H9 (cell line): ENCODE results near the gene RELA. TPM values are rescaled to one million over a fixed set of nuclear protein-coding genes. Genes with fewer than 3 reads are reported as not detected.
A peak's percentile ranks its signal among the peaks of the same experiment; 100 is the strongest.

Experiments
- DNase-seq: peaks from one replicate; pipeline ENCODE4 v3.0.0-alpha.2; 2017
- H2AFZ ChIP-seq: one replicate; pipeline ENCODE4 v1.6.1; 2013; ENCODE audit warnings: mild to moderate bottlenecking, low read length, control low read depth, moderate library complexity
- H2AK5ac ChIP-seq: 2 replicates; pipeline ENCODE4 v1.6.1; 2013; ENCODE audit warnings: low read length, control low read depth, mixed read lengths; ENCODE audit not compliant: insufficient read length
- H2BK120ac ChIP-seq: one replicate; pipeline ENCODE4 v1.6.1; 2013; ENCODE audit warnings: low read depth, mild to moderate bottlenecking, low read length, control low read depth, inconsistent platforms; ENCODE audit not compliant: poor library complexity, severe bottlenecking
- H2BK12ac ChIP-seq: 2 replicates; pipeline ENCODE4 v1.6.1; 2013; ENCODE audit warnings: low read length, control low read depth, mixed read lengths, low read depth; ENCODE audit not compliant: insufficient read length
- H2BK15ac ChIP-seq: 2 replicates; pipeline ENCODE4 v1.6.1; 2013; ENCODE audit warnings: low read depth, low read length, control low read depth
- H2BK20ac ChIP-seq: one replicate; pipeline ENCODE4 v1.6.1; 2013; ENCODE audit warnings: low read depth, mild to moderate bottlenecking, low read length, control low read depth, inconsistent platforms; ENCODE audit not compliant: poor library complexity, severe bottlenecking
- H2BK5ac ChIP-seq: 2 replicates; pipeline ENCODE4 v1.6.1; 2013; ENCODE audit warnings: low read length, control low read depth, mixed read lengths; ENCODE audit not compliant: insufficient read length
- H3K14ac ChIP-seq: 2 replicates; pipeline ENCODE4 v1.6.1; 2013; ENCODE audit warnings: low read length, control low read depth; ENCODE audit not compliant: insufficient read depth
- H3K18ac ChIP-seq: 2 replicates; pipeline ENCODE4 v1.6.1; 2013; ENCODE audit warnings: low read depth, mild to moderate bottlenecking, mixed read lengths, low read length, control low read depth; ENCODE audit not compliant: insufficient read length
- H3K23ac ChIP-seq: 2 replicates; pipeline ENCODE4 v1.6.1; 2013; ENCODE audit warnings: low read length, control low read depth, mixed read lengths, low read depth; ENCODE audit not compliant: insufficient read length
- H3K23me2 ChIP-seq: 2 replicates; pipeline ENCODE4 v1.6.1; 2013; ENCODE audit warnings: low read depth, mild to moderate bottlenecking, mixed read lengths, low read length, control low read depth; ENCODE audit not compliant: insufficient read length, poor library complexity, severe bottlenecking
- H3K27ac ChIP-seq: 2 replicates; pipeline ENCODE4 v1.5.1; 2013; ENCODE audit warnings: low read length, control low read depth, mixed read lengths, low read depth; ENCODE audit not compliant: insufficient read length
- H3K27me3 ChIP-seq: 2 replicates; pipeline ENCODE4 v1.6.1; 2013; ENCODE audit warnings: low read length, control low read depth, inconsistent platforms; ENCODE audit not compliant: insufficient read depth
- H3K4ac ChIP-seq: 2 replicates; pipeline ENCODE4 v1.6.1; 2013; ENCODE audit warnings: low read depth, mild to moderate bottlenecking, control low read depth, inconsistent platforms, low read length, moderate library complexity
- H3K4me1 ChIP-seq: 2 replicates; pipeline ENCODE4 v1.6.1; 2013; ENCODE audit warnings: low read length, control low read depth, inconsistent platforms; ENCODE audit not compliant: insufficient read depth
- H3K4me2 ChIP-seq: 2 replicates; pipeline ENCODE4 v1.6.1; 2013; ENCODE audit warnings: low read length, control low read depth, mixed read lengths; ENCODE audit not compliant: insufficient read length, insufficient read depth
- H3K56ac ChIP-seq: 2 replicates; pipeline ENCODE4 v1.6.1; 2013; ENCODE audit warnings: low read depth, mild to moderate bottlenecking, mixed read lengths, low read length, control low read depth; ENCODE audit not compliant: insufficient read length
- H3K79me1 ChIP-seq: 2 replicates; pipeline ENCODE4 v1.6.1; 2013; ENCODE audit warnings: low read depth, mild to moderate bottlenecking, moderate library complexity, low read length, control low read depth, inconsistent platforms; ENCODE audit not compliant: insufficient read depth, poor library complexity, severe bottlenecking
- H3K79me2 ChIP-seq: 2 replicates; pipeline ENCODE4 v1.6.1; 2013; ENCODE audit warnings: low read length, control low read depth, inconsistent platforms; ENCODE audit not compliant: insufficient read depth
- H3K9ac ChIP-seq: 2 replicates; pipeline ENCODE4 v1.6.1; 2013; ENCODE audit warnings: low read length, control low read depth, mixed read lengths; ENCODE audit not compliant: insufficient read length; ENCODE audit errors: extremely low read depth
- H3K9me3 ChIP-seq: one replicate; pipeline ENCODE4 v1.6.1; 2013; ENCODE audit warnings: low read depth, low read length, inconsistent platforms; ENCODE audit not compliant: control insufficient read depth
- H3T11ph ChIP-seq: one replicate; pipeline ENCODE4 v1.6.1; 2013; ENCODE audit warnings: mild to moderate bottlenecking, low read length, control low read depth, inconsistent platforms
- H4K20me1 ChIP-seq: one replicate; pipeline ENCODE4 v1.6.1; 2013; ENCODE audit not compliant: control insufficient read depth, insufficient read length, insufficient read depth
- H4K5ac ChIP-seq: 2 replicates; pipeline ENCODE4 v1.6.1; 2013; ENCODE audit warnings: low read depth, mild to moderate bottlenecking, mixed read lengths, low read length, control low read depth; ENCODE audit not compliant: insufficient read length
- H4K8ac ChIP-seq: replicated peaks from 2 replicates; pipeline ENCODE4 v1.6.1; 2013; ENCODE audit warnings: low read length, control low read depth, mixed read lengths, low read depth; ENCODE audit not compliant: insufficient read length
- H4K91ac ChIP-seq: 2 replicates; pipeline ENCODE4 v1.6.1; 2013; ENCODE audit warnings: low read depth, mild to moderate bottlenecking, moderate library complexity, mixed read lengths, low read length, control low read depth; ENCODE audit not compliant: insufficient read length
- H3K27ac Mint-ChIP-seq, 3 experiments: 2 replicates in 2 of 3; 3 replicates in 1 of 3; pipeline ENCODE4 v1.8.0; 2020 to 2021; ENCODE audit warnings: mixed read lengths in 3 of 3, mild to moderate bottlenecking in 1 of 3, moderate library complexity in 1 of 3
- H3K27me3 Mint-ChIP-seq: 2 replicates; pipeline ENCODE4 v1.8.0; 2021; ENCODE audit warnings: low read depth, mild to moderate bottlenecking, moderate library complexity, mixed read lengths
- H3K36me3 Mint-ChIP-seq, 3 experiments: 2 replicates in 2 of 3; 3 replicates in 1 of 3; pipeline ENCODE4 v1.8.0; 2020 to 2021; ENCODE audit warnings: low read depth in 3 of 3, mixed read lengths in 3 of 3; ENCODE audit not compliant: insufficient read depth in 1 of 3
- H3K4me1 Mint-ChIP-seq, 2 experiments: 2 replicates each; pipeline ENCODE4 v1.8.0; 2020; ENCODE audit warnings: mixed read lengths in 2 of 2
- H3K4me3 Mint-ChIP-seq, 2 experiments: 2 replicates in 1 of 2; 3 replicates in 1 of 2; pipeline ENCODE4 v1.8.0; 2020 to 2021; ENCODE audit warnings: mild to moderate bottlenecking in 2 of 2, mixed read lengths in 2 of 2, moderate library complexity in 1 of 2
- H3K9me3 Mint-ChIP-seq, 2 experiments: 2 replicates in 1 of 2; 3 replicates in 1 of 2; pipeline ENCODE4 v1.8.0; 2020; ENCODE audit warnings: mild to moderate bottlenecking in 2 of 2, mixed read lengths in 2 of 2, moderate library complexity in 1 of 2
- CTCF ChIP-seq: fragments of 200-600 bp; sonication (generic); conservative IDR thresholded peaks from 3 replicates; pipeline ENCODE4 v1.8.0; 2021; ENCODE audit warnings: antibody characterized with exemption, mild to moderate bottlenecking
- WGBS: extraction: QIAGEN DNeasy Blood & Tissue Kit; methylation state at CpG from one replicate; pipeline ENCODE4 v1.1.7; 2013; ENCODE audit warnings: missing lambda C conversion rate, low lambda C conversion rate, mixed read lengths; ENCODE audit not compliant: insufficient read length; ENCODE audit errors: extremely low coverage; 5-methylcytosine and 5-hydroxymethylcytosine counted together
- total RNA-seq: library from RNA; stranded (reverse); gene quantifications from 2 replicates; pipeline ENCODE4 v1.2.1, GENCODE V29; 2021

RELA gene
- total RNA-seq, 1 experiment from 2014 or later, result 48.8 TPM

- peak within 1 kb of the TSS; percentile 94 to 97 for H3K4me3 Mint-ChIP-seq
- H3K27ac Mint-ChIP-seq, result peak within 1 kb of the TSS; percentile 95 to 97 (median 96)
Measured at GRCh38 chr11:65615229-65615949, 47.3 kb downstream of the RELA start, which contains the start of gene PCNX3. Gene PCNX3, plus strand, starts transcription at chr11:65615776. Its CDS starts 536 bp downstream, at chr11:65616312.

More at GRCh38 chr11:65615229-65615949, 47.3 kb downstream of the RELA start, which contains the start of gene PCNX3:
- H3K4me2 ChIP-seq, result peak within 1 kb of the TSS; percentile 82
- no peak within 1 kb of the TSS for H3K4ac ChIP-seq
- no peak within 1 kb of the TSS for H3K56ac ChIP-seq
- H2BK120ac ChIP-seq, result no peak within 1 kb of the TSS
- no peak within 1 kb of the TSS for H2BK15ac ChIP-seq
- H3K27me3 ChIP-seq, result no peaks in the 10 kb centered on the region
- no peak within 1 kb of the TSS for H4K8ac ChIP-seq
- H3K23ac ChIP-seq, result no peak within 1 kb of the TSS
- H3K18ac ChIP-seq, result peak within 1 kb of the TSS; percentile 51
- peak within 1 kb of the TSS; percentile 44 for H3K14ac ChIP-seq
- no peaks in the 10 kb centered on the region for H4K20me1 ChIP-seq
- no peak within 1 kb of the TSS for H2AK5ac ChIP-seq
- H3K79me2 ChIP-seq, result peaks cover 7% of the 10 kb centered on the region; the same call in 1 of the 2 replicates
- peaks cover 18% of the 10 kb centered on the region for H3K23me2 ChIP-seq
- TF ChIP-seq CTCF, result no peak
- peaks cover 17 to 24% of the 10 kb centered on the region in 2 experiments for H3K4me1 Mint-ChIP-seq
- no peak within 1 kb of the TSS for H2AFZ ChIP-seq
- peak within 1 kb of the TSS; percentile 41 for H3K27ac ChIP-seq
- peak within 1 kb of the TSS; percentile 67 for H3K9ac ChIP-seq
- H4K91ac ChIP-seq, result no peak within 1 kb of the TSS
- H2BK12ac ChIP-seq, result no peak within 1 kb of the TSS
- H3K9me3 Mint-ChIP-seq, result no peaks in the 10 kb centered on the region
- no CpG with 5 or more reads among the region's 55 CpGs for WGBS
- no peak within 1 kb of the TSS for H2BK20ac ChIP-seq
- no peaks in the 10 kb centered on the region; the same call in none of the 2 replicates for H3K4me1 ChIP-seq
- H3K9me3 ChIP-seq, result no peaks in the 10 kb centered on the region
- H3K36me3 Mint-ChIP-seq, result peaks cover 16 to 46% (median 39%) of the 10 kb centered on the region in 3 experiments; a peak in 6 of 7 replicates
- no peak within 1 kb of the TSS for H4K5ac ChIP-seq
- H2BK5ac ChIP-seq, result no peak within 1 kb of the TSS
- peak; percentile 100 for DNase-seq
- peaks cover 3% of the 10 kb centered on the region for H3K27me3 Mint-ChIP-seq
- no peak within 1 kb of the TSS for H3T11ph ChIP-seq
- peaks cover 3% of the 10 kb centered on the region for H3K79me1 ChIP-seq
